UCSD-AML1 (cell line): Measurements from ENCODE around the gene PPP1R2.
"Not testable (repeated sequence)": the region's sequence is repeated elsewhere in the genome, so short reads cannot be mapped to it uniquely, and the experiment has no call there.

Source experiments
- DNase-seq: peaks from one replicate; lab custom pipeline; 2025; ENCODE audit not compliant: unreplicated experiment; lab: John Stamatoyannopoulos, UW

Gene PPP1R2

DNA sequence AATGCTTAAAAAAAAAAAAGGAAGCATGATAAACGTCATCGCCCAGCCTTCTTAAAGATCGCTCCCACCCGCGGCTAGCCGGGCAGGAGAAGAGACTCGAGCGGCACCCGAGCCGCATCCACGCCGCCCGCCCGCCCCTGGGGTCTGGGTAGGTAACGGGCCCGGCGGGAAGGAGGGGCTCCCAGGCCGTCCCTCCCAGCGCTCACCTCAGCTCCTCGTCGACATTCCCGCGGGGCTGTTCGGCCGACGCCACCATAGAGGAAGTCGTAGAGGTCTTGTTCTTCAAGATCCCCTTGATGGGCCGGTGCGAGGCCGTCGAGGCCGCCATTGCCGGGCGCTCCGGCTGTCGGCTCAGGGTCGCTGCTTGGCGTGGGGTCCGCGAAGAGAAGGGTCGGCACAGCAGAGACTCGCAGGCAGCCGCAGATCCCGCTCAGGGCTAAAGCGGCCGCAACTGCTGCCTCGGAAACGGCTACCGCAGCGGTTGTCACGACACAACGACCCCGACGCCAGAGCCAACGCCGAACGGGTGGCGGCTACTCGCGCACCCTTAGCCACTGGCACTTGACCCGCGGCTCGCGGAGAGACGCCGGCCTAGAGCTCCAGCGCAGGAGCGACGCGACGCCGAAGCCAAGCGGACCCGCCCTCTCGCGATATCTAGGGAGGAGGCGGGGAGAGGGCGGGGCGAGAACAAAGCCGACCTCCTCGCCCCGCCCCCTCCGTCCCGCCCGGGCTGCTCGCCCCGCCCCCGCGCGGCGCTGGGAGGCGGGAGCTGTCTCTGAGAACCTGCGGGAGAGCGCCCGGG lies at the start of gene PPP1R2:
Gene PPP1R2 (minus strand): TSS at position 628 of the 802 bp plus-strand sequence. CDS start 300 bp downstream, at position 328.
- DNase-seq: peak; percentile 92

DNA sequence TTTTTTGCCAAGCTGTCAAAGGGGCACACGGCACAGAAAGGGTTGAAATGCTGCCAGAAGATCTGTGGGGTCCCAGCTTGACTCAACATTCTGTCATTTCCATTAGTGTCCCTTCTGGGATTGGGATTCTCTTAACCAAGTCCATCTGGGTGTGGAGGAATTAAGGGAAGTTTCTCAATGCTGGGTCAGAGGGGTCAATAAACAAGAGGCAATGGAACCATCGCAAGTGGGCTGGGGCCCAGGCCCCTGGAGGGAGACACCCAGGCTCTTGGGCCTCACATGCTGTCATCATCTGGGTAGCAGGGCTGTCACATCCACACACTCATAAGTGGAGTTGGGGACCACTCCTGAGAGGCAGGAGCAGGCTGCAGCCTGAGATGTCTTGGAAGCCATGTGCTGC lies 48.7 kb upstream of the PPP1R2 start:
- no peak for DNase-seq

DNA sequence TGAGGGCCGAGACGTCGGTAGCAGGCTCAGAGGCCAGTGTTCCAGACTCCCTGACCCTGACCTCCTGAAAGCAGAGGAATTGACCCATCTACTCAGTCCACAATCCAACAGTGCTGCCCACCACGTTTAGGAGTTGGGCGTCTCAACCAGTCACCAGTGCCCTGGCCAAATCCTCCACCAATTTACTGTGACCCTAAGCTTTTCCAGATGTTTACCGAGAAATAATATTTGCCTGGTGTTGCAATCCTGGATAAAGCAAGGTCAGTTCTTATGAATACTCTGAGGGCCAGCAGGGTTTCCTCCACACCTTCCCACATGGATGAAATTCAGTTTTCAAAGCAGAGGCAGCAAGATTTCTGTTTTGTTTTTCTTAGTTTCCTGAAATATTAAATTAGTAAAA lies 48.1 kb upstream of the PPP1R2 start:
- DNase-seq: no peak

DNA sequence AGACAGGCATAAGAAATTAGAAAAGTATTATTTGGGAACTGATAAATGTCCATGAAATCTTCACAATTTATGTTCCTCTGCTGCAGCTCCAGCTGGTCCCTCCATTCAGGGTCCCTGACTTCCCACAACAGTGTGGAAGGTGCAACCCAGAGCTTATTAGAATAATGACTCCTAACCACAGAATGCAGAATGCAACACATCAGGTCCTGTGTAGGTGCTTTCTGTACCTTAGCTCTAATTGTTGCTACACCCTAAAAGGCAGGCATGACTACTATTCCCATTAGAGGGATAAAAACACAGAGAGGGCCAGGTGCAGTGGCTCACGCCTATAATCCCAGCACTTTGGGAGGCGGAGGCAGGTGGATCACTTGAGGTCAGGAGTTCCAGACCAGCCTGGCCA lies 47.3 kb upstream of the PPP1R2 start:
- not testable (repeated sequence) for DNase-seq

DNA sequence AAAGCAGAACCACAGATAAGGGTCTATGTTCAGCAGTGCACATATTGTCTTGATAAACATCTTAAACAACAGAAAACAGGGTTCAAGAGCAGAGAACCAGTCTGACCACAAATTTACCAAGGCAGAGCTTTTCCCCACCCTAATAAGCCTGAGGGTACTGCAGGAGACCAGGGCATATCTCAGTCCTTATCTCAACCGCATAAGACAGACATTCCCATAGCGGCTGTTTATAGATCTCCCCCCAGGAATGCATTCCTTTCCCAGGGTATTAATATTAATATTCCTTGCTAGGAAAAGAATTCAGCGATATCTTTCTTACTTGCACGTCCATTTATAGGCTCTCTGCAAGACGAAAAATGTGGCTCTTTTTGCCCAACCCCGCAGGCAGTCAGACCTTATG lies 46.7 kb upstream of the PPP1R2 start:
- not testable (repeated sequence) for DNase-seq

DNA sequence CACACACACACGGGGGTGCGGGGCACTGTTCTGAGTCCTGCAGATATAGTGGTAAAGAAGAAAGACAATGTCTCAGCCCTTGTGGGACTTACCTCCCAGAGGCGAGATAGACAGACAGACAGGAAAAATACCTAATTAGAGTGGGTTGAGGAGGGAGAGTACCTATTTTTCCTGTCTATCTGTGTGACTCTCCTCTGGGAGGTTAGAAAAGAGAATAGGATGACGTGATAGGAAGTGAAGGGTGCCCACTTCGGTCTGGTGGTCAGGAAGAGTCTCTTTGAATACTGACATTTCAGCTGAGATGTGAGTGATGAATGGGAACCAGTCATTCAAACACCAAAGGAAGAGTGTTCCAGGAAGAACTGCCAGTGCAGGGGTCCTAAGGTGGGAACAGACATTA lies 44.7 kb upstream of the PPP1R2 start:
- DNase-seq: no peak

DNA sequence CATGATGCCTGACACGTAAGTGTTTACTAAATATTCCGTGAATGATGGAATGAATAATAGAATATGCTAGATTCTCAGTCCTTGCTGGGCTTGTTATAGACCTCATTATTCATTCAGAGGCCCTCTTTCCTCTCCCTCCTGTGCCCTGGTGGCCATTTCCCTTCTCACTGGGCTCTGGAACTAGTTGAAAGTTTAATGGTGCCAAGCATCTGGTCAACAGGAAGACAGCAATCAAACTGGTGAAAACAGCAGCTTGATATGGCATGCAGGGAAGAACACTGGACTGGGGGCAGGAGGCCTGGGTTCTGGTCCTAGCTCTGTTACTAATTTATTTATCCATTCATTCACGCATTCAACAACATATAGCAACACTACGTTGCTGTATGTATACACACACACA lies 44.3 kb upstream of the PPP1R2 start:
- no peak for DNase-seq

DNA sequence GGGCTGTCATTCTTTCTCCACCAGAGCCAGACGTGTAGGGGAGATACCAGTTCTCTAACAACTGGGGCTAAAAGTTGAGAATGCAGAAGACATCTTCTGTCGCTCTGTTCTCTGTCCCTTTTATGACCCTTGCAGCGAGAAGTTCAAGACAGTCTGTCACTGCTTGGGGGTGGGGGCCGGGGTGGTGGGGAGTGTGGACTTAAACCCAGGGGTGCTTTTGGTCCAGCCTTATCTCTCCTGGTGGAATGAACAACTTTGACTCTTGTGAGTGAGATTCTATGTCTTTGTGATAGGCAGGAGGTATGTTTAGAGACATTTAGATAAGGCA lies 41.4 kb upstream of the PPP1R2 start:
- no peak for DNase-seq

DNA sequence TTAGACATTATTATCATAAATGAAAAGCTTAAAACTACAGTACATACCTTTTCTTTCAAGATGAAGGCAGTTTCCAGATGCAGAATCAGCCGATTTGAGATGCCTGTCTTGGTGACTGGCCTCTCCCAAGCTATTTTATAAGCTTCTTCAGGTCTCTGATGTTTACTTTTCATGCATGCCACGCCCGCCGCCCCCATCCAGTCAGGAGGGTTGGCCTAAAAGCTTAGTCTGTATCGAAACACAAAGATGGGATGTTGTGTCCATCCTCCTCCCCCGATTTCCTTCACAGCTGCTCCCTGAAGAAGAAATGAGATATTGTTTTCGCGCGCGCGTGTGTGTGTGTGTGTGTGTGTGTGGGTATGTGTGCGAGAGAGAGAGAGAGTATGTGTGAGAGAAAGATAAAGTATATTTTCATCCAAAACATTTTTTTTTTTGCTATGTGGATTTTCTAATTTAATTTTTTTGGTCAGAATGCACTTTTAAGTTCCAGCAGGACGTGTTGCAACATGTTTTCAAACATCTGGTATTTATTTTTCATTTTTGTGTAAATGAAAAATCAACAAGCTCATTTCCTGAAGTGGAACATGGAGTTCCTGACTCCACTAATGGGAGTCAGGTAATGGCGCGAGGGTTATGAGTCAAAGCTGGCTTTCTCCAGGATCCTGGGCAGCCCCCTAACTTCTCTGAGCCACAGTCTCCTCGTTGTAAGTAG lies 40.9 kb upstream of the PPP1R2 start, which contains the start of gene APOD:
Gene APOD (minus strand): TSS at position 110 of the 712 bp plus-strand sequence. CDS start 4,479 bp downstream, outside the sequence.
- DNase-seq: no peak

DNA sequence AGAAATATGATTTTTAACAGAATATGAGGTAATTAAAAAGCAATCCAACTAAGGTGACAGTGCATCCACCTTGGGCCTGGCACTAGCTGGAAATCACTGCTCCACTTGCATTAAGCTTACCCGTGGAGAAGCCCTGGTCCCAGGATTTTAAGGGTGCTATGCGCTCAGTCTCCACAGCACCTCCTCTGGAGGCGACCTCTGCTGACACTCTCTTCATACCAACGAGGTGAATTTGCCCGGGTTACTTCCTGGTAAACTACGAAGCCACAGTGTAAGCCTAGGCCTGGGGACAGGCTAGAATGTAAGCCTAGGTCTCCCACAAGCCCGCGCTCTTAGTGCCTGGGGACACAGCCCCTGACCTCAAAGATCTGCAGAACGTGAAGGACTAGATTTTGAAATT lies 39.8 kb upstream of the PPP1R2 start:
- no peak for DNase-seq

DNA sequence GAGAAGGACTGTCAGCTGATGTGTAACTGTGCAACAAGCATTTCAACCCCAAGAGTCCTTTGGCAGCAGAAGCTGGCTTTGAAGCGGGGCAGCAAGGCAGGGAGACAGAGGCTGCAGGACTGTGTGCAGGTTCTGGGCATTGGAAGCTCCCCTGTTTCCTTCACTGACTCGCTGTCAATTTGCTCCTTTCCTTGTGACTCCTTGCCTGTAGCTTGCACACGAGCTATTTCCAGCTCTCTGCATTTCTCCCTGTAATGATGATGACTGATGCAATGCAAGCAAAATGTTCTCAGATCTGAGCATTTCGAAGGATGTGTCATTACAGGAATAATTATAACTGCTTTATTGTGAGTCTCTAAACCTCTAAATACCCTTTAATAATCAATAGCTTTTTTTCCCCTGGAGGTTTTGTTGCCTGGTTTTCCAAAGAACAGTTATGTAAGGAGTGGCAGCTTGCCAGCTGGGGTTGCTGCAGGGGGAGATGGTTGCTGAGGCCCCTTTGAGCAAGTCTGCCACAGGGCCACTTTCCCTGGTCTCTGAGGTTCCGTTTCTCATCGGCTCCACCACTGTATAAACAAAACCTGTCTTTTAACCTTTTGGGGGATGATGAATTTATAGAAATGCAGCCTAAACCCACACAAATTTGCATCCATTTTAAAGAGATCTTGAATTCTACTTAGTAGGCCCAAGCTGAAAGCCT lies 37.8 kb upstream of the PPP1R2 start:
- DNase-seq: no peak

DNA sequence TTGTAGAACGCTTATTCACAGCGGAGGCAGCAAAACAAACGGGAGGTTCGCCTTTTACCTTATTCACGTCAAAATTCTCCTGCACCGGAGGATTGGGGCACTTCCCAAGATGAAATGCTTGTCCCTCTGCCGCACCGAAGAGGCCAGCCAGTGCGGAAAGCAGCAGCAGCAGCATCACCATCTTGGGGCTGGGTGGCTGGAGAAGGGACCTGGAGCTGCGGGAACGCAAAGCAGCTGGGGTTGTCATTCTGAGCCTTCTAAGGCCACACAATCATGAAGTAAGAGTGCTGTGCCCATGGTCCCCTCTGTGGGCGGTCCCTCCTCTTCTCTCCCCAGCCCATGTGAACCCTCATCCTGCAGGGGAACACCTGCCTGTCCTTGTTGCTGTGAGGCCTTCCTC lies 36.2 kb upstream of the PPP1R2 start:
- DNase-seq: no peak

DNA sequence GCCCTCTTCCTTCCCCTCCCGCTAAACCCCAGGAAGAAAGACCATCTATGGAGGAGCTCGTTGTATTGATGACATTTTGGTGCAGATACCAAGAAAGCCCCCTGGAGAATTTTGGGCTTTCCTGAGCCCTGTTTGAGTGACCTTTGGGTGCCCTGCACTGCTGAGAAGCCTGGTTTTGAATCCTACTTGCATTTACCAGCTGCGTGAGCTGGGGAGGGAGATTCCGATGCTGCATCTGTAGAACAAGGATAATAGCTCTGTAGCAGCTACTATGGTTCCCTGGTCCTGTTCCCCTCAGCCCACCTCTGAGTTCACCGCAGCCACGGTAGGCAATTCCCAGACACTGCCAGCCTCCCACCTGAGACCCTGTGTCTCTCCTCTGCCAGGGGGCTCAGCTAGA lies 35.4 kb upstream of the PPP1R2 start:
- DNase-seq: no peak

DNA sequence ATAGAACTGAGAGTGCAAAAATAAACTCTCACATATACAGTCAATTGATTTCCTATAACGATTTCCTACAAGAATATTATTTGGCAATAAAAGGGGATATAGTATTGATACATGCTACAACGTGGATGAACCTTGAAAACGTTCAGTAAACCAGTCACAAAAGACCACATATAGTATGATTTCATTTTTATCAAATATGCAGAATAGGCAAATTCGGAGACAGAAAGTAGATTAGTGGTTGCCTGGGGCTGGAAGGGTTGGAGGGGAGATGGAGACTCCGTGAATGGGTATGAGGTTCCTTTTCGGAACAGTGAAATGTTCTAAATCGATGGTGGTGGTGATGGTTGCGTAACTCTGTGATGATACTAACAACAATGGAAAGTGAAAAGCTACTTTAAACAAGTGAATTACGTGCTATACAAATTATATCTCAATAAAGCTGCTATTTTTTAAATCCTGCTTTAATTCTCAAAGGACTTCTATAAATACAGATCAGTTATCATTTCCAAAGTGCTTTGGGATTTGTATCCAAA lies 34.6 kb upstream of the PPP1R2 start:
- no peak for DNase-seq

DNA sequence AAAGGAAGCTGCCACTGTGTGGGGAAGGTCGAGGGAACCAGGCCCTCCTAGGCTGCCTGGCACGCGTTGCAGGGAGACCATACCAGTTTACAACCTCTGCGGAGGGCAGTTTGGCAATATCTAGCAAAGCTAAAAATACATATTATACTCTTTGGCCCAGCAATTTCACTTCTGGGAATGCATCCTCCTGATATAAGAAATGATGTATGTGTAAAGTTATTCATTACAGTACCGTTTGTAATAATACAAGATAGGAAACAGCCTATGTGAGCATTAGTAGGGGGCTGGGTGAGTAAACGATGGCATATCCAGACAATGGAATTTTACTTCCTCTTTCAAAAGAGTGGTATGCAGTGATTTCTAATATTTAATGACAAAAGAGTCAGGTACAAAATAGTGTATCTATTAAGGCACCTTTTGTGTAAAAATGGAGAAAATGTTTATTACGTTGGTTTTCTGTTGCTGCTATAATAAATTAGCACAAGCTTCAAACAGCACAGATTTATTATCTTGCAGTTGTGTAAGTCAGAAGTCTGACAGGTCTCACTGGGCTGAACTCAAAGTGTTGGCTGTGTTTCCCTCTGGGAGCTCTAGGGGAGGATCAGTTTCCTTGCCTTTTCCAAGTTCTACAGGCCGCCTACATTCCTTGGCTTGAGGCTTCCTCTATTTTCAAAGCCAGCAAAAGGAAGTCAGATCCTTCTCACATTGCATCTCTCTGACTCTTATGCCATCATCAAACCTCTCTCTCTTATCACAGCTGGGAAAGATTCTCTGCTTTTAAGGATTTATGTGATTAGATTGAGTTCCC lies 31.6 kb upstream of the PPP1R2 start:
- DNase-seq: no peak

DNA sequence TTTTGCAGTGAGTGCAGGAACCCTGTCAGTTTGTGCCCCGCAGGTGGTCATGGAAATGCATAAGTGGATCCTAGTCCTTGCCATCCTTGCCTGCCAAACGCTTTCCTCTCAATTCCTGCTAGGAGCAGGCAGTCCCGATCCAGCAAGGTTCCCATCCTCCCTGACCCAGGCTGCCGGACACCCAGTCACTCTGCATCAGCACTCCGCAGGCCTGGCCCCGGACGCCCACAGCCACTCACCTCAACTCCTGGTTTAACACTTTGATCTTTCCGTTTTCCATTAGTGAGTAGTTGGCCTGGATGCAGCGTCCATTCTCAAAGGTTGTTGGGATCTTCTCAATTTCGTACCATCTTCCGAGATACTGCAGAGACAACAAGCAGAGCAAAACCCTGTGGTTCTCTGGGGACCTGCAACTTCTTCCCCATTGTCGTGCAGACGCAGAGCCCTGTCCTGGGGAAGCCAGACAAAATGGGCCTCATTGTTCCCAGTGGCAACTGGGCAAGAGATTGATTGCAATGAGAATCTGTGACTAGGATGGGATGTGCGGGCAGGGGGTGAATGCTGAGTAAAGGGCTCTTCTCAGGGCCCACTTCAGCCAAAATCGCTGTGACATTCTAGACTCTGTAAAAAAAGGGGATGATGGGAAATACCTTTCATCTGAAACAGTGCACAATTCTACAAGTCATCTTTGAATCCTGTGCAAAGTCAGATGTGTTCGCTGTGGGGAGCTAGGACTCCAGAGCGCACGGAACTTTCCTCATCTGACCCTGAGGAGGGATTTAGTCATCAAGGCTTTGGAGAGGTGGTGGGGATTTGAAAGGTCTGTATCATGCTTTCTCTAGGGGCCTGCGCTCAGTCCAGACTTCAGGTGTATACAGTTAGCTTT lies 30.7 kb upstream of the PPP1R2 start:
- DNase-seq: no peak

DNA sequence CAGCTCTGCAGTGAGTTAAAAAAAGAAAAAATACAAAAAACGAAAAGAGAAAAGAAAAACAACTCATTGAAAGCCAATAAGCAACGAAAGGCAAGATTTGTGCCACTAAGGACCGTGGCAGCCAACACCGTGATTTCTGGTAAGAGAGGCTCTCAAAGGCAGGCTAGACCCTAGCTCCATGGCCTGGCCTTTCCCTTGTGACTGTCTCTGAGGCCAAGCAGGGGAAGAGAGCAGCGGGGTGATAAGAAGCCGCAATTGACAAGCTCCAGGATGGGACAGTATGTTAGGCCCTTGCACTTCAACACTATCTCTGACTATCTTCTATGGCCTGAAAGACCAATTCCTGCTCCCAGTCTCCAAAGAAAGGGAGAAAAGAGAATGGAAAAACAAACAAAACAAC lies 28.2 kb upstream of the PPP1R2 start:
- no peak for DNase-seq

DNA sequence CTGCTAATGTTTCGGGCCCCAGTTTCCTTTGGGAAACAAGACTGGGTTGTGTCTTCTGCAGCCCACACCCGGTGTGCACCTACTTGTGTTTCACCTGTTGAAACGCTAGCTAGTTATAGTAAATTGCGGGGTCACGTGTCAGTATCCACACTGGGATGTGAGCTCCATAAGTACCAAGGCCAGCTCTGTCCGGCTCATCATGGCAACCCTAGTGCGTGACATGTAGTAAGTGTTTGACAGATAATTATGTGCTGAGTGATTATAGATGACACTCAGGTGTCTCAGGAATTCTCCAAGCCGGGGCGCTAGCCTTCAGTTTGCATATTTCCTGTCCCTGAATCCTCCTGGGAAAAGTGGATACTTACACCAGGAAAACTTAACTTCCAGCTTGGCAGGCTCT lies 27.8 kb upstream of the PPP1R2 start:
- no peak for DNase-seq

DNA sequence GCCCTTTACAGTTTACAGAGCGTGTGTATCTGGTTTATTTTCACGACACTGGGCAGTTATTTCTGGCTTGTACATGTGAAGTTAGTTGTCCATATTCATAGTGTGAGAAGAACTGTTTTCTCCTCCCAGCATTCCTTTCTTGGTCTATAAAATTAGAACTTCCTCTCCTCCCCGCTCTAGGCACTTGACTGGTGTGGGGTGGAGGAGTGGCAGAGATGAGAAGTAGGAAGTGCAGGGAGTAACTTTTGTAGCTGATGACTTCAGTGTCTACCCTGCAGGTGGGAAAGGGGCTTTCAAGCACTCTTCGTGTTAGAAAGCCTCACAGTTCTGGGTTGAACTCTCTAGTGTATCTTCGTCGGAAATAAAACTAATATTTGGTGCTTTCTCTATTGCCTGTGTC lies 27.2 kb upstream of the PPP1R2 start:
- no peak for DNase-seq

DNA sequence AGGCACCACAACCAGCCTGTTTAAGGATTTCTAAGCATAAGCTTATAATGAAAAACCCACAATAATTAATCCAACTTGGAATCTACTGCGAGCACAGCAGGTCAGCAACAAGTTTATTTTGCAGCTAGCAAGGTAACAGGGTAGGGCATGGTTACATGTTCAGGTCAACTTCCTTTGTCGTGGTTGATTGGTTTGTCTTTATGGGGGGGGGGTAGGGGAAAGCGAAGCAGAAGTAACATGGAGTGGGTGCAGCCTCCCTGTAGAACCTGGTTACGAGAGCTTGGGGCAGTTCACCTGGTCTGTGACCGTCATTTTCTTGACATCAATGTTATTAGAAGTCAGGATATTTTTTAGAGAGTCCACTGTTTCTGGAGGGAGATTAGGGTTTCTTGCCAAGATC lies 25.5 kb upstream of the PPP1R2 start:
- DNase-seq: no peak
